ENCODE measurements around the gene C20orf204. TPM values are rescaled to one million over a fixed set of nuclear protein-coding genes. Genes with fewer than 3 reads are reported as not detected.

The C20orf204 gene
- total RNA-seq, 4 donors from 2014 or later, result 0.68 to 34.8 (median 1.4) TPM; not detected in 1

DNA sequence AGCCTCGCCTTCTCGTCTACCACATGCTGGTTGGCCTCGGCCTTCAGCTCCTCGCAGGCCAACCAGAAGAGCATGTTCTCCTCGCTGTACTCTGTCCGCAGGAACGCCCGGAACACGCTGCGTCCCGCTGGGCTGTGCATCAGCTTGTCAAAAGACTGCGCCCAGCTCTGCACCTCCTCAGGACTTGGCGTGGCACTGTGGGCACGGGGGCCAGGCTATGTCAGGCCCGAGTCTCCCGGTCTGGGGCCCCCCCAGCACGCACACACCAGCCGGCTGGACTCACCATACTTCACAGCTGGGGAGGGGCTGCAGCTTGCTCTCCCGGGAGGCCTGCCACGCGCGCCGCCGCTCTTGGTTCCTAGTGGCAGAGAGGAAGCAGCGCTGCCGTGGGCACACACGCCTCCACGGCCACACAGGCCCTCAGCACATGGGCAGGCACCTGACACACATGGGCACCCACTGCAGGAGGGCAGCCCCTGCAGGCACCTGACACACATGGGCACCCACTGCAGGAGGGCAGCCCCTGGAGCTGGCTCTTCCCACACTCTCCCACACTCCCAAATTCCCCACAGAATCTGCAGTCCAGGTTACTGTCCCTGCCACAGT lies 38.3 kb downstream of the C20orf204 start:
- intact Hi-C loops (cut with DNase I; ENCODE audit: low total_unique reads) (no loop called here), in situ Hi-C loops (cut with MboI; ENCODE audit: low pct_ligation_motif_present in 1 of 4, low pct_unique_long_range_greater_than_20kb in 1 of 4, low sequenced_read_pairs in 3 of 4) (no loop called here)
- no peaks in the 10 kb centered on the region for H3K36me3 ChIP-seq
- no peak for TF ChIP-seq EP300 (IDR thresholded peaks at IDR 0.05; ENCODE audit: low read depth)
- TF ChIP-seq, protein P1, sequence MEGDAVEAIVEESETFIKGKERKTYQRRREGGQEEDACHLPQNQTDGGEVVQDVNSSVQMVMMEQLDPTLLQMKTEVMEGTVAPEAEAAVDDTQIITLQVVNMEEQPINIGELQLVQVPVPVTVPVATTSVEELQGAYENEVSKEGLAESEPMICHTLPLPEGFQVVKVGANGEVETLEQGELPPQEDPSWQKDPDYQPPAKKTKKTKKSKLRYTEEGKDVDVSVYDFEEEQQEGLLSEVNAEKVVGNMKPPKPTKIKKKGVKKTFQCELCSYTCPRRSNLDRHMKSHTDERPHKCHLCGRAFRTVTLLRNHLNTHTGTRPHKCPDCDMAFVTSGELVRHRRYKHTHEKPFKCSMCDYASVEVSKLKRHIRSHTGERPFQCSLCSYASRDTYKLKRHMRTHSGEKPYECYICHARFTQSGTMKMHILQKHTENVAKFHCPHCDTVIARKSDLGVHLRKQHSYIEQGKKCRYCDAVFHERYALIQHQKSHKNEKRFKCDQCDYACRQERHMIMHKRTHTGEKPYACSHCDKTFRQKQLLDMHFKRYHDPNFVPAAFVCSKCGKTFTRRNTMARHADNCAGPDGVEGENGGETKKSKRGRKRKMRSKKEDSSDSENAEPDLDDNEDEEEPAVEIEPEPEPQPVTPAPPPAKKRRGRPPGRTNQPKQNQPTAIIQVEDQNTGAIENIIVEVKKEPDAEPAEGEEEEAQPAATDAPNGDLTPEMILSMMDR (IDR thresholded peaks at IDR 0.05), result no peak
- TF ChIP-seq POLR2AphosphoS5 (IDR thresholded peaks at IDR 0.05), result no peak
- no peak for TF ChIP-seq POLR2A (IDR thresholded peaks at IDR 0.05)
- WGBS, 2 donors (ENCODE audit: low coverage in 1 of 2), result 80 to 85% methylated on average over 2 to 28 of the region's 28 CpGs
- H3K27me3 ChIP-seq, result peaks cover 10% of the 10 kb centered on the region
- H3K4me3 ChIP-seq, result no peak overlapping the region
- H3K9me3 ChIP-seq, result no peaks in the 10 kb centered on the region
- DNase-seq, result no peak
- no peak overlapping the region for H3K27ac ChIP-seq
- H3K4me1 ChIP-seq, result peaks cover 9 to 16% (median 12%) of the 10 kb centered on the region in 4 donors

DNA sequence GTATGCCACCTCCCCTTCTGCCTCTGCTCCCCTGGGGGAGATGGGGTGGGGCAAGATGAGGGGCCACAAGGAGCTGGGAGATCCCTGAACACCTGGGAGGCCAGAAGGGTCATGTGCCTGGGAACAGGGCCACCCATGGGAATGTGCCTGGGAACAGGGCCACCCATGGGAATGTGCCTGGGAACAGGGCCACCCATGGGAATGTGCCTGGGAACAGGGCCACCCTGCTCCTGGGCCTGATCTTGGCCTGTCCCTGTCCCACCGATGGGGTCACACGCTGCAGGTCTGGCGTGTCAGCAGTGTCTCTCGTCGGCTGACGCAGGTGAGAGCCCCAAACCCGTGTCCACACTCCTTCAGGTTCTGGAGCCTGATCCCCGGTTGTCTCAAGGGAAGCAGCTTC lies 39.0 kb downstream of the C20orf204 start:
- Histone ChIP-seq H3K4me1 (peaks cover 9 to 19% (median 15%) of the 10 kb centered on the region in 4 donors), H3K36me3 (no peaks in the 10 kb centered on the region), H3K27ac (no peak overlapping the region), H3K4me3 (no peak overlapping the region), H3K9me3 (no peaks in the 10 kb centered on the region), H3K27me3 (peaks cover 13% of the 10 kb centered on the region)
- no peak for DNase-seq
- intact Hi-C loops (cut with DNase I; ENCODE audit: low total_unique reads), result no loop called here
- WGBS, 2 donors (ENCODE audit: low coverage in 1 of 2), result 83% methylated on average over 7 of the region's 8 CpGs; no CpG with 5 or more reads in 1 of the 2 donors
- TF ChIP-seq POLR2AphosphoS5 (IDR thresholded peaks at IDR 0.05) (no peak), POLR2A (IDR thresholded peaks at IDR 0.05) (no peak), EP300 (IDR thresholded peaks at IDR 0.05; ENCODE audit: low read depth) (no peak)
- TF ChIP-seq, protein P1 (IDR thresholded peaks at IDR 0.05), result no peak
- in situ Hi-C loops (cut with MboI; ENCODE audit: low pct_ligation_motif_present in 1 of 4, low pct_unique_long_range_greater_than_20kb in 1 of 4, low sequenced_read_pairs in 3 of 4), result no loop called here

DNA sequence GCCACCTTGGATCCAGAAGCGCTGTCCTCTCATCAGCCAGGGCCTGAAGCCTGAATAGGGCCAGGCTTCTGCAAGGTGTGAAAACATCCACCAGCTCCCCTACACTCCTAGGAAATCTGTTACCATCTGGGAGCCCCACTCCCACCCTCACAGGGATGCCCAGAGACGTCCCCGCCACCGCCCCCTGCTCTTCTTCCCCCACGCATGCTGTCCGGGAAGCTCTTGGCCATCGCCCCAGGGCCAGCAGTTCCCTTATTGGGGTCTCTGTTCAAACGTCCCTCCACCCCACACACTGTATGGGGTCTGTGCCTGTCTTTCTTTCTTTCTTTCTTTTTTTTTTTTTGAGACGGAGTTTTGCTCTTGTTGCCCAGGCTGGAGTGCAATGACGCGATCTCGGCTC lies 39.6 kb downstream of the C20orf204 start:
- in situ Hi-C loops (cut with MboI; ENCODE audit: low pct_ligation_motif_present in 1 of 4, low pct_unique_long_range_greater_than_20kb in 1 of 4, low sequenced_read_pairs in 3 of 4), result no loop called here
- Histone ChIP-seq H3K4me1 (peaks cover 9 to 19% (median 15%) of the 10 kb centered on the region in 4 donors), H3K27me3 (peaks cover 13% of the 10 kb centered on the region), H3K4me3 (no peak overlapping the region), H3K36me3 (no peaks in the 10 kb centered on the region), H3K9me3 (no peaks in the 10 kb centered on the region), H3K27ac (no peak overlapping the region)
- no peak for DNase-seq
- WGBS, 2 donors (ENCODE audit: low coverage in 1 of 2), result 88% methylated on average over 12 of the region's 12 CpGs; no CpG with 5 or more reads in 1 of the 2 donors
- intact Hi-C loops (cut with DNase I; ENCODE audit: low total_unique reads), result no loop called here
- TF ChIP-seq POLR2AphosphoS5 (IDR thresholded peaks at IDR 0.05) (no peak), EP300 (IDR thresholded peaks at IDR 0.05; ENCODE audit: low read depth) (no peak), POLR2A (IDR thresholded peaks at IDR 0.05) (no peak)
- TF ChIP-seq, protein P1 (IDR thresholded peaks at IDR 0.05), result no peak

DNA sequence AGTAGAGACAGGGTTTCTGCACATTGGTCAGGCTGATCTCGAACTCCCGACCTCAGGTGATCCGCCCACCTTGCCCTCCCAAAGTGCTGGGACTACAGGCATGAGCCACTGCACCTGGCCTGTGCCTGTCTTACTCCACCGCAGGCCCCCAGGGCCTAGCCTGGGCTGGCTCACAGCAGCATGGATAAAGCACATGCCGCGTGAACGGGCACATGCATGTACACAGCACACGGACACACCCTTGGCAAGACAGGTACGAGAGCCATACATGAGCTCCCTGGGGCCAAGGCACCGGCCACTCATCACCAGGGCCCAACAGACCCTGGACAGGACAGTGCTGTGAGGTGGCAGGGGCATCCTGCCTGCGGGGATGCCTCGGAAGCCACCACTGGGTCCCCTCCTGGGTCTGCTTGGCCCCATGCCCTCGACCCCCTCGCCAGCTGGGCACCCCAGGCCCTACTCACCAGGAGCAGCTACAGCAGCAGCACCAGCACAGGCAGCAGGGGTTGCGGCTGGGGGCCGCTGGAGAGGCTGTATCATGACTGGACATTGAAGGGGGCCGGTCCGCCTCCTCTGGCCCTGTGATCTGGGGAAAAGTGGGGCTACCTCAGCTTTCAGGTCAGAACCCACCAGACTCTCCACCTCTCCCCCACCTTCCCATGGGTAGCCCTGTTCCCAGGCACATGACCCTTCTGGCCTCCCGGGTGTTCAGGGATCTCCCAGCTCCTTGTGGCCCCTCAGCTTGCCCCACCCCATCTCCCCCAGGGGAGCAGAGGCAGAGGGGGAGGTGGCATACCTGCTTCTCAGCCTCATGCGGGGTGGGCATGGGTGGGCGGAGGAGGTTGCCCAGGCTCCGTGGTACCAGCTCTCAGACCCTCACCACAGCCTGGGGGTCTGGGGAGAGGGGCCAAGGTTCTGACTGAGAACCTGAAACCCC lies 40.3 kb downstream of the C20orf204 start:
- no peak for DNase-seq
- peak overlapping the region; percentile 59 to 78 (median 76) for H3K27ac ChIP-seq
- no peaks in the 10 kb centered on the region for H3K9me3 ChIP-seq

More for the DNA sequence above, 40.3 kb downstream of the C20orf204 start:
- H3K36me3 ChIP-seq, result no peaks in the 10 kb centered on the region
- intact Hi-C loops (cut with DNase I; ENCODE audit: low total_unique reads), result no loop called here
- TF ChIP-seq POLR2AphosphoS5 (IDR thresholded peaks at IDR 0.05) (no peak), EP300 (IDR thresholded peaks at IDR 0.05; ENCODE audit: low read depth) (no peak), POLR2A (IDR thresholded peaks at IDR 0.05) (no peak)
- TF ChIP-seq, protein P1 (IDR thresholded peaks at IDR 0.05), result no peak
- peaks cover 9 to 19% (median 15%) of the 10 kb centered on the region in 4 donors for H3K4me1 ChIP-seq
- H3K27me3 ChIP-seq, result peaks cover 20% of the 10 kb centered on the region
- 79 to 91% methylated on average over 3 to 16 of the region's 22 CpGs for WGBS, 2 donors (ENCODE audit: low coverage in 1 of 2)
- in situ Hi-C loops (cut with MboI; ENCODE audit: low pct_ligation_motif_present in 1 of 4, low pct_unique_long_range_greater_than_20kb in 1 of 4, low sequenced_read_pairs in 3 of 4), result no loop called here
- peak overlapping the region in 1 of 4 donors; percentile 84 for H3K4me3 ChIP-seq

All from transverse colon (tissue), 4 donors.